ENCODE measurements around the gene TOM1.

Gene TOM1

DNA sequence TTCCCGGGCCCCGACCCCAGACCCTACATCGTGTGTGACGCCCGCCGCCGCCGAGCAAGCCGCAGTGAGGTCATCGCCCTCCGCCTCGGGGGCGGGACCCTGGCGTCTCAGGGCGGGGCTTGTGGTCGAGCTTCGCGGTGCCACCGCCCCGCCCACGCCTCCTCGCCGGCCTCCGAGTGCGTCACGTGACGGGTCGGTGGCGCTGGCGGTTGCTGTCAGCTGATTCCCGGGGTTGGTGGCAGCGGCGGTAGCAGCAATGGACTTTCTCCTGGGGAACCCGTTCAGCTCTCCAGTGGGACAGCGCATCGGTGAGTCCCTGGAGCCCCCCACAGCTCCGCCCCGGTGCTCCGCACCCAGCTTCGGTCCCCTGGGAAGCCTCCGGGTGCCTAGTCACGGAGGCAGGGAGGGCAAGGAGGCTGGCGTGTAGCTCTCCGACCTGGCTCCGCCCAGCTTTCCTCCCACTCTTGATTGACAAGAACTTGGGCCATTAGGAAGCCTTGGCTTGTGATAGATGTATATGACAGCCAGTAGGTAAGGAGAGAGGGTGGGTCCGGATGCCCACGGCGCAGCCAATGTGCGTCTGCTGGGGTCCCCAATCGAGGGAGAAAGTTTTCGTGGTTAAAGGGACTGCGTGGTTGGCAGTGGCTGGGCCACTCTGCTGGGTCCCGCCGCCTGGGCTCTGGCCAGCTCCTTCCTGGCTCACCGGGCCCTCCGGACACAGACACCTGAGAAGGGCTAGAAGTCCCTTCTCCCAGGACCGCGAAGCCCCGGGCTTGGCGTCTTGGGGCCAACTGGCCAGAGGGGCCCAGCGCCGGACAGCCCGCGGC lies at the start of gene TOM1:
Gene TOM1, plus strand, starts transcription at position 222 of the 827 bp plus-strand sequence. Its CDS starts 35 bp downstream, at position 257.
- peak; percentile 97 for DNase-seq (ENCODE audit: low spot score)

DNA sequence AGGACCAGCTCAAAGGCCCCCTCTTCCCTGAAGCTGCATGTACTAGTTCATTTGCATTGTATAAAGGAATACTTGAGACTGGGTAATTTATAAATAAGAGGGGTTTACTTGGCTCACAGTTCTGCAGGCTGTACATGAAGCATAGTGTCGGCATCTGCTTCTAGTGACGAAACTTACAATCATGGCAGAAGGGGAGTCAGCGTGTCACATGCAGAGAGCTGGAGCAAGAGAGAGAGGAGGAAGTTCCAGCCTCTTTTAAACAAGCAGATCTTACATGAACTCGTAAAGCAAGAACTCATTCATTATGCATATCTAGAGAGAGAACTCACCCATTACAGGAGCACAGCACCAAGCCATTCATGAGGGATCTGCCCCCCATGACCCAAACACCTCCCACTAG lies 49.5 kb upstream of the TOM1 start:
- DNase-seq (ENCODE audit: low spot score): no peak

GRCh38 chr22:35253946-35254345 lies 45.7 kb upstream of the TOM1 start:
- DNase-seq (ENCODE audit: low spot score): no peak

DNA sequence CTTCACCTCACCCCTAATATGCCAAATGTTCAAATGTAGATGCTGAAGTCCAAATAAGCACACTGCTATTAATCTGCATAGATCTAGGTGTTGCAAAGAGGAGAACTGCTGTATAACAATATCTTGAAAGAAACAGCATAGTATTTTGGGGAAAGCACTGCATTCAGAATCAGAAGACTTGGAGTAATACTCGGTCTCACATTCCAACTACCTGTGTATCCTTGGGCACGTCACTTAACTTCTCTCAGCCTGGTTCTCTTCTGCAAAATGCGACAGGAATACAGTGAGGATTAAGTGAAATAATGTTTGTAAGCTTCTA lies 42.7 kb upstream of the TOM1 start:
- no peak for DNase-seq (ENCODE audit: low spot score)

- peak; percentile 86 for DNase-seq (ENCODE audit: low spot score)
These were observed 42.1 kb upstream of the TOM1 start, which contains the start of gene HMGXB4 for GRCh38 chr22:35257321-35258190. Gene HMGXB4, plus strand, starts transcription at chr22:35257493. Its CDS starts 4,898 bp downstream, at chr22:35262391.

- DNase-seq (ENCODE audit: low spot score): peak; percentile 28
These were observed 41.3 kb upstream of the TOM1 start for GRCh38 chr22:35258191-35258988.

- DNase-seq (ENCODE audit: low spot score): no peak
These were observed 34.7 kb upstream of the TOM1 start for GRCh38 chr22:35264986-35265385.

DNA sequence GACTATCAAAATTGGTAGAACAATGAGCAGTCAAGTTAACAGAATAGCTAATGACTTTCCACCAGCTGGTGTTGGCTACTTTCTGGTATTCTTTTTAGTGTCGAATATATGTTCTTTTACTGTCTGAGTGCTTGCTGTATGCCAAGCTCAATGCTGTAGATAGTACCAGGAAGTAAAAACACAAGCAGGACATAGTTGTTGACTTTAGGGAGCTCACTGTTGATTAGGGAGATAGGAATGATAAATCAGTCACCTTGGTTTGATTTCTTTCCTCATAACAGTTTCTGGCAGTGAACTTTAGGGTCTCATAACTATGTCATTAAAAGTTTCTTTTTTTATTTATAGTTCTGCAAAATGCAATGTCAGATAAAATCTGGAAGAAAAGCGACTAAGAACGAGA lies 33.4 kb upstream of the TOM1 start:
- DNase-seq (ENCODE audit: low spot score): peak; percentile 9

DNA sequence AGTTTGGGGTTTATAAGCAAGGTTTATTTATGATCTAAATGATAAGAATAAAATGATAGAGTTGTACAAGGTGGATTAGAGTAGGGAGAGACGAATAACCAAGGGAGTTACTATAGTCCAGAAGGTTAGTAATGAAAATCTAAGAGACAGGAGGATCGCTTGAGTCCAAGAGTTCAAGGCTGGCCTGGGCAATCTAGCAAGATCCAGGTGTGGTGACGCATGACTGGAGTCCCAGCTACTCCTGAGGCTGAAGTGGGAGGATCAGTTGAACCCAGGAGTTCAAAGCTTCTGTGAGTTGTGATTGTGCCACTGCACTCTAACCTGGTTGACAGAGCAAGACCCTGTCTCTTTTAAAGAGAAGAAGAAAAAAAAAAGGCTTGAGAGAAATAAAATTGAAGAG lies 30.1 kb upstream of the TOM1 start:
- DNase-seq (ENCODE audit: low spot score): no peak

GRCh38 chr22:35274154-35274871 lies 25.4 kb upstream of the TOM1 start:
- no peak for DNase-seq (ENCODE audit: low spot score)

GRCh38 chr22:35275580-35275979 lies 24.1 kb upstream of the TOM1 start:
- no peak for DNase-seq (ENCODE audit: low spot score)

DNA sequence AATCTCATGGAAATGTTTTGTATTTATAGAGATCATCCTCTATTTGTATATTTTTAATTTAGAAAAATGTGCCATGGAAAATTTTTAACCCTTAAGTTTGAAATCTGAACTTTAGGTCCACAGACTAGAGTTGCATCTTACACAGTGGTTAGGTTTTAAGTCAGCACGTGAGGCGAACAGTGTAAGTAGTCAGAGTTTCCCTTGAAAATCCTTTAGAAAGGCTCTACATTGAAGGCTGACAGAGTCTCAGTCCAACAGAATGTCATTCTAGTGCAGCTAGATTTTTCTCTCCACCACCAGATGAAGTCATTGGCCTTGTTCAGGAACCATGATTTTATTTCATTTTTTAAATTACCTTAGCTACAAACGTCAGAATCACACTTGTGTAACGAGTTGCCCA lies 23.7 kb upstream of the TOM1 start:
- no peak for DNase-seq (ENCODE audit: low spot score)

- DNase-seq (ENCODE audit: low spot score): no peak
These were observed 11.6 kb upstream of the TOM1 start for GRCh38 chr22:35288116-35288515.

GRCh38 chr22:35292786-35293185 lies 6.9 kb upstream of the TOM1 start:
- DNase-seq (ENCODE audit: low spot score): no peak

DNA sequence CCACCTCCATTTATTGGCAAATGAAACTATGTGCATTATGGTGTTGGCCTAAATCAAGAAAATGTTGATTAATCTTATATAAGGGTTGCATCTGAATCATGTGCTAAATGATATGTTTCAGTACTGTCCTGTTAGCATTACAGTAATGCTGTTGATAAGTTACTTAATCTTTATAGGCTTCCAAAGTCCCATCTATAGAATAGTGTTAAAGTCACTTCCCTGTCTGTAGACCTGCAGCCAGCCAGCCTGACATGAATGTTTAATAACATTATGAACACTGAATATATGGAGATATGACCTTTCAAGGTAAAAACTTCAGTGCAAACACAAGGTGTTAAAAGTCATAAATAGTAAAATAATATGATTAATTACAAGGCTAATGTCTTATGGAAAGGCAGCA lies 3.6 kb upstream of the TOM1 start:
- DNase-seq (ENCODE audit: low spot score): no peak

DNA sequence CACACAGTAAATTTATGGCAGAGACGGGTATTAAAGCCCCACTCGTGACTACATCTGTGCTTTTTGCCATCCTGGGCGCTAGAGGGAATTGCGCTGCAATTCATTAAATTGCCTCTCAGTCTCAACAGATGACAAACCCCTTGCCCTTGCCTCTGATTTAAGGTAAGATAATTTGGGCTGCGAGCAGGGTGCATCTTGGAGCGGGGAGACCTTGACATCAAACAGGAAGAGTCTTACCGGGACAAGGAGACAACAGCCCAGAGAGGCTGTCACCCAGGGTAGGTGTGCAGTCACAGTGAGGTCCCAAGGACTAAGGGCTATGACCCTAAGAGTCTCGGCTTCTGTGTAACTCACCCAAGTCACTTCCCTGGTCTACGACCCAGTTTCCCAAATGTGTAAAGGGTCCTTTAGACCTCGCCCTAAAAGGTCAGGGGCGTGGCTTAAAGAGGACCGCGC lies 449 bp upstream of the TOM1 start:
- no peak for DNase-seq (ENCODE audit: low spot score)

GRCh38 chr22:35301372-35301874 lies 1.7 kb downstream of the TOM1 start:
- peak; percentile 89 for DNase-seq (ENCODE audit: low spot score)

DNA sequence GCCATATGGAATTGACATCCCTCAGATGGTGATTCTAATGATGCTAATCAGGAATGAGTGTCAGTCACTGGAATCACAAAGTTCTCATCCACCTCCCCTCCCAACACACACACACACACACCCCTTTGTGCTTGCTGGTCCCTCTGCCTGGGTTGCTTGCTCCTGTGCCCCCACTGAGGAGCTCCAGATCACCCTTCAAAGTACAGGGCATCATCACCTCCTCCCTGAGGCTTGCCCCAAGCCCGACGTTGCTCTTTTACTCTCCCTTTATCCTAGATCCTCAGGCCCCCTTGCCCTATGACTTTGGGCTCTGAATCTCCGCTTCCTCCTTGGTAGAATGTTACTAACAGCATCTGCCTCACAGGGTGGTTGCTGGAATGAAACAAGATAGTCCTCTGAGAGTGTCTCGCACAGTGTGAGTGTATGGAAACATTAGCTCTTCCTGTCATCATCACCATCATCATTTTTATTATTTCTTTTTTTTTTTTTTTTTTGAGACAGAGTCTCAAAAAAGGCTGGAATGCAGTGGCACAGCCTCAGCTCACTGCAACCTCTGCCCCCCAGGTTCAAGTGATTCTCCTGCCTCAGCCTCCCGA lies 3.4 kb downstream of the TOM1 start:
- DNase-seq (ENCODE audit: low spot score): no peak

- no peak for DNase-seq (ENCODE audit: low spot score)
These were observed 5.9 kb downstream of the TOM1 start for GRCh38 chr22:35305525-35306070.

DNA sequence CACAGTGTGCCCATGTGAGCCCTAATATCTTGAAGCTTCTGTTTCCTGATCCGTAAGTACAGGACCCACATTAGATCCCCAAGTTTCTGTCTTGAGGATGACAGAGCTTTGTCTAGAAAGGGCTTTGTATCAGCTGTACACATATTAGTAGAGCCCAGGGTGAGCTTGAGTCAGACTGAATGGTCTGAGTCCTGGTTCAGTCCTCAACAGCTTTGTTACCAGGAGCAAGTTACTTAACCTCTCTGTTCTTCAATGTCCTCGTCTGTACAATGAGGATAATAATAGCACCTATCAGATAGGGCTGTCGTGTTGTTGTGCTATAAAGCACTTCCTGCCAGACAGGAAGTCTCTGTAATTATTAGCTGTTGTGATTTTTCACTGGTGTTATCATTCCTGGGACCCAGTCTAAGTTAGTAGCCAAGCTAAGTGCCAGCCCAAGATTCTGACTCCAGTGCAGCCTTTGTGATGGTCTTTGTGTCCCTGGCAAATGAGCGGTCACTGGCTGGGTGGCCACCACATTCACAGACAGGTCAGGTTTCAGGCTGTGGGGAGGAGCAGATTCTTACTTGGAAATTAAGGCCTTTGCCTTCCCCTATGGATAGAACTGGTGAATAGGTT lies 6.8 kb downstream of the TOM1 start:
- no peak for DNase-seq (ENCODE audit: low spot score)

Data from HuH-7 (cell line).